Fibroblast of peridontal ligament (primary cell): ENCODE data around the gene HEPH.
"Not testable (repeated sequence)": the region's sequence is repeated elsewhere in the genome, so short reads cannot be mapped to it uniquely, and the experiment has no call there.

Experiments used
- DNase-seq: peaks from one replicate; pipeline ENCODE4 v3.0.0-alpha.2; 2010; ENCODE audit errors: extremely low read depth

HEPH gene

GRCh38 chrX:66232296-66232695, 68.2 kb downstream of the HEPH start:
- DNase-seq: no peak

- DNase-seq: no peak
Measured at GRCh38 chrX:66233209-66233608, 69.2 kb downstream of the HEPH start.

DNA sequence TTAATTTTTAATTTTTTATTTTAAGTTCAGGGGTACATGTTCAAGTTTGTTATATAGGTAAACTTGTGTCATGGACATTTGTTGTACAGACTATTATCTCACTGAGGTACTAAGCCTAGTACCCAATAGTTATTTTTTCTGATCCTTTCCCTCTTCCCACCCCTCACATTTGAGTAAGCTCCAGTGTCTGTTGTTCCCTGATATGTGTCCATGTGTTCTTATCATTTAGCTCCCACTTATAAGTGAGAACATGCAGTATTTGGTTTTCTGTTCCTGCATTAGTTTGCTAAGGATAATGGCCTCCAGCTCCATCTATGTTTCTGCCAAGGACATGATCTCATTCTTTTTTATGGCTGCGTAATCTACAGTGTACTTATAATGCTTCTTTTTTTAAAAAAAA, 69.9 kb downstream of the HEPH start:
- not testable (repeated sequence) for DNase-seq

DNA sequence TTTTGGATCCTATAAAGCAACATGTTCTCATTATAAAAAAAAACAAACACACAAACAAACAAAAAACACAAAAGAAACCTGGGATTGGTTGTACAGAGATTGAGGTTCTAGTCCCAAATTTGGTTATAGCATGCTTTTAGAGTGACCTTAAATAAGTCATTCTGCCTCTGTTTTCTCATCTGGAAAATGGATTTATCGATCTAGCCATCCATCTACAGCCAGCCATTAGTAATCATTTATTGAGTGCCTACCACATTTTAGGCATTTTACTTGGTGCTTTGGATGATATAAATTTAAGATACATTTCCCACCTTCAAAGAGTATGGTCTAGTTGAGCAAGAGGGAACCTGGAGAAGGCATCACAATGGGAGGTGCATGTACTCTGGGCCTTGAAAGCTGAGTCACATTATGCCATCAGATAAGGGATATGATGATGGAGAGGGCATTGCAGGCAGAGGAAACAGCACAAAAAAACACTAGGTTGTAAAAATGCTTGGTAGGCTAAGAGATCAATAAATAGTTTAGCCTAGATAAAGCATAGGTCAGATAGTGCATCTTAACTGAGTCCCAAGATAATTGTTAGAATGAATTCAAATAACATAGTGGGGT, 91.4 kb downstream of the HEPH start:
- no peak for DNase-seq

- no peak for DNase-seq
Measured at GRCh38 chrX:66262807-66263206, 98.8 kb downstream of the HEPH start.
